Activated naive CD8-positive, alpha-beta T cell treated with anti-CD3 and anti-CD28 coated beads, Interleukin-2, amount 50 U/mL, for 24 hours (primary cell): Measurements from ENCODE around the gene DYRK4.
A peak's percentile ranks its signal among the peaks of the same experiment; 100 is the strongest.

Experiments used
- ATAC-seq: fragments of 150-1000 bp; cut with Tn5 transposase; one replicate; pipeline ENCODE4 v1.10.0; 2021
- DNase-seq: peaks from one replicate; pipeline ENCODE4 v3.0.0; 2021
- H3K27ac Mint-ChIP-seq: one replicate; pipeline ENCODE4 v1.8.0; 2021; ENCODE audit warnings: mild to moderate bottlenecking, mixed read lengths
- H3K27me3 Mint-ChIP-seq: one replicate; pipeline ENCODE4 v1.8.0; 2021; ENCODE audit warnings: mixed read lengths
- H3K36me3 Mint-ChIP-seq: one replicate; pipeline ENCODE4 v1.8.0; 2021; ENCODE audit warnings: low read depth, mixed read lengths
- H3K4me1 Mint-ChIP-seq: one replicate; pipeline ENCODE4 v1.8.0; 2021; ENCODE audit warnings: mixed read lengths
- H3K4me3 Mint-ChIP-seq: one replicate; pipeline ENCODE4 v1.8.0; 2021; ENCODE audit warnings: mild to moderate bottlenecking, moderate library complexity, mixed read lengths
- H3K9me3 Mint-ChIP-seq: one replicate; pipeline ENCODE4 v1.8.0; 2021; ENCODE audit warnings: mixed read lengths

The DYRK4 gene

DNA sequence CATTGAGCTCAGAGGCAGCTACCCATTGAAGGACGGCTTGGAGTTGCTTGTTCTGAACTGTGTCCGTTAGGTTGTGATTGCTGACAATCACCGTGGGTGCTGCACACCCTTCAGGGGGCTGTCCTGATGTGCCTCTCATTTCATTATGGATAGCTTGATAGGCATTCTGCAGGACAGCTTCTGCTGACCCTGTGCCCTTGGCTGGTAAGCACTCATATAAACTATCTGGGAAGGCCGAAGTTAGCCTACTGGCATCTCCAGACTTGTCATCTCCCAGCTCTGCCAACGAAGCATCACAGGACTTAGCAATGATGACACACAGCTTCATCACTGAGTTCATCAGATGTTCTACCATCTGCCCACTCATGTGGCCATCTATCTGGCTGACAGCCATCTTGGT is 64.5 kb downstream of the DYRK4 start:
- no peaks in the 10 kb centered on the region for H3K4me1 Mint-ChIP-seq
- ATAC-seq (no peak), DNase-seq (no peak)
- H3K4me3 Mint-ChIP-seq, result no peak overlapping the region
- no peak overlapping the region for H3K27ac Mint-ChIP-seq
- H3K9me3 Mint-ChIP-seq, result no peaks in the 10 kb centered on the region
- H3K36me3 Mint-ChIP-seq, result no peaks in the 10 kb centered on the region
- peaks cover 3% of the 10 kb centered on the region for H3K27me3 Mint-ChIP-seq

DNA sequence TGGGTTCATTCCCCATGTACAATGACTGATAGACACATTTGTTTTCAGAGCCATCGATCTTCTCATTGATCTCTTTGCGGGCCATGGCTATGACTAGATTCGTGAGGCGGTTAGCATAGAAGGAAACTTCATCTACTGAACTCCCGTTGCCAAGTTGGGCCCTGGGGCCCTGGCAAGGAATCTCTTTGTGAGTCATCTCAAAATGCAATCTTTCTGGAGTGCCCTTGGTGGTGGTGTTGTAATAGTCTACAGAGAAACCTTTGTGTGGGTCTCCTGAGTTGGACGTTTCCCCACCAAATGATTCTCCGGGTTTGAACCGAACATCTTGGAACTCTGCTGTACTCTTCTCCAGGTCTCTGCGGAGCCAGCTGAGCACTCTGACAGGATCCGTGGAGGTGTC is 66.4 kb downstream of the DYRK4 start:
- DNase-seq (no peak), ATAC-seq (no peak)
- Mint-ChIP-seq H3K36me3 (no peaks in the 10 kb centered on the region), H3K9me3 (no peaks in the 10 kb centered on the region), H3K4me1 (no peaks in the 10 kb centered on the region), H3K4me3 (no peak overlapping the region), H3K27me3 (peaks cover 3% of the 10 kb centered on the region), H3K27ac (no peak overlapping the region)

- Mint-ChIP-seq H3K36me3 (peaks cover 3% of the 10 kb centered on the region), H3K9me3 (no peaks in the 10 kb centered on the region), H3K4me1 (no peaks in the 10 kb centered on the region), H3K27me3 (peaks cover 3% of the 10 kb centered on the region), H3K27ac (no peak overlapping the region), H3K4me3 (no peak overlapping the region)
- ATAC-seq (no peak), DNase-seq (no peak)
Measured at GRCh38 chr12:4630262-4630661, 68.3 kb downstream of the DYRK4 start.

- H3K27me3 Mint-ChIP-seq, result no peaks in the 10 kb centered on the region
- peaks cover 14% of the 10 kb centered on the region for H3K4me1 Mint-ChIP-seq
- no peaks in the 10 kb centered on the region for H3K9me3 Mint-ChIP-seq
- DNase-seq (no peak), ATAC-seq (no peak)
- H3K27ac Mint-ChIP-seq, result no peak overlapping the region
- H3K4me3 Mint-ChIP-seq, result no peak overlapping the region
- H3K36me3 Mint-ChIP-seq, result no peaks in the 10 kb centered on the region
Measured at GRCh38 chr12:4643747-4644146, 81.7 kb downstream of the DYRK4 start.

DNA sequence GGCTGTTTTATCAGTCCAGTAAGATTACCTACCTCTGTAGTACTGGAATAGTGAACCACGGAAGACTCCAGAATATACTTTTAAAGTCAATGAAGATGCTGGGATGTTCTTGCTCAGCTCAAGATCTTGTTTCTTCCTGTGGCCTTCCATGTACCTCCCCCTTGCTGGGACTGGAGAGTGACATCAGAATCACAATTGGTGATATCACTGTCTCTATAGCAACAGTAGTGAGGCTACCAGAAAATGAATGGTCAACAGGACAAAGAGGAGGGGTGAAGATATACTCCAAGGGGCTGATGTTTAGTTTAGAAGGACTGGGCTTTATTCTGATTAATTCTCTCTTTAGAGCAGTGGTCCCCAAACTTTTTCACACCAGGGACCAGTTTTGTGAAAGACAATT is 83.0 kb downstream of the DYRK4 start:
- Mint-ChIP-seq H3K36me3 (no peaks in the 10 kb centered on the region), H3K27me3 (no peaks in the 10 kb centered on the region), H3K4me3 (no peak overlapping the region), H3K4me1 (peaks cover 22% of the 10 kb centered on the region), H3K9me3 (no peaks in the 10 kb centered on the region), H3K27ac (no peak overlapping the region)
- DNase-seq (no peak), ATAC-seq (no peak)

- H3K4me1 Mint-ChIP-seq, result peaks cover 44% of the 10 kb centered on the region
- ATAC-seq (no peak), DNase-seq (no peak)
Measured at GRCh38 chr12:4648104-4648500, 86.1 kb downstream of the DYRK4 start.

GRCh38 chr12:4648501-4649357 is 86.7 kb downstream of the DYRK4 start, which contains the start of the genes AKAP3 and NDUFA9:
AKAP3 (minus strand) TSS chr12:4649051; CDS start chr12:4638196, 10,855 bp downstream.
NDUFA9 (plus strand) TSS chr12:4649114; CDS start chr12:4649127, 13 bp downstream.
- H3K4me3 Mint-ChIP-seq, result peak within 1 kb of the TSS; percentile 95
- peak; percentile 80 for DNase-seq
- no peaks in the 10 kb centered on the region for H3K27me3 Mint-ChIP-seq
- ATAC-seq, result peak; percentile 96
- H3K4me1 Mint-ChIP-seq, result peaks cover 48% of the 10 kb centered on the region
- no peaks in the 10 kb centered on the region for H3K9me3 Mint-ChIP-seq
- peak within 1 kb of the TSS; percentile 94 for H3K27ac Mint-ChIP-seq
- peaks cover 6% of the 10 kb centered on the region for H3K36me3 Mint-ChIP-seq

More at GRCh38 chr12:4648104-4648500, 86.1 kb downstream of the DYRK4 start:
- Mint-ChIP-seq H3K27me3 (no peaks in the 10 kb centered on the region), H3K27ac (peak overlapping the region; percentile 94), H3K36me3 (peaks cover 6% of the 10 kb centered on the region), H3K4me3 (peak overlapping the region; percentile 95), H3K9me3 (no peaks in the 10 kb centered on the region)

- peaks cover 6% of the 10 kb centered on the region for H3K36me3 Mint-ChIP-seq
- ATAC-seq (no peak), DNase-seq (no peak)
- H3K9me3 Mint-ChIP-seq, result no peaks in the 10 kb centered on the region
- H3K27me3 Mint-ChIP-seq, result no peaks in the 10 kb centered on the region
- H3K4me1 Mint-ChIP-seq, result peaks cover 49% of the 10 kb centered on the region
- peak overlapping the region; percentile 94 for H3K27ac Mint-ChIP-seq
- peak overlapping the region; percentile 95 for H3K4me3 Mint-ChIP-seq
Measured at GRCh38 chr12:4649358-4649661, 87.3 kb downstream of the DYRK4 start.

DNA sequence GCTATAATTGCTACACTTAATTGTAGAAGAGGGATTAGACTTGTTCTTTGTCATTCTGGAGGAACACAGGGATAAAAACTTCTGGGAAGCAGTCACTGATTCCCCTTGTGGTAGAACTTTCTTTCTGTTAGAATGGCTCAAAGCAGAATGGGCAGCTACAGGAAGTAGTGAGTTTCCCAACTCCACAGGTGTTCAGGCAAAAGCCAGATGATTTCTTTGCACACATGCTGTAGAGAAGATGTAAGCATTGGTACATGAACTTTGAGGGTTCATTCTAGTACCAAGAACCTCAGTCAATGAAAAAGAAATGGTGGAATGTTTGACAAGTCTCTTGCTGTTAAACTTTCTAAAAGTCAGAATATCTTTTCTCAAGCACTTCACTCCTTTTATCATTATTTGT is 91.2 kb downstream of the DYRK4 start:
- Mint-ChIP-seq H3K4me3 (no peak overlapping the region), H3K4me1 (peaks cover 38% of the 10 kb centered on the region), H3K27ac (no peak overlapping the region), H3K36me3 (peaks cover 28% of the 10 kb centered on the region), H3K9me3 (no peaks in the 10 kb centered on the region), H3K27me3 (no peaks in the 10 kb centered on the region)
- no peak for ATAC-seq
- no peak for DNase-seq

DNA sequence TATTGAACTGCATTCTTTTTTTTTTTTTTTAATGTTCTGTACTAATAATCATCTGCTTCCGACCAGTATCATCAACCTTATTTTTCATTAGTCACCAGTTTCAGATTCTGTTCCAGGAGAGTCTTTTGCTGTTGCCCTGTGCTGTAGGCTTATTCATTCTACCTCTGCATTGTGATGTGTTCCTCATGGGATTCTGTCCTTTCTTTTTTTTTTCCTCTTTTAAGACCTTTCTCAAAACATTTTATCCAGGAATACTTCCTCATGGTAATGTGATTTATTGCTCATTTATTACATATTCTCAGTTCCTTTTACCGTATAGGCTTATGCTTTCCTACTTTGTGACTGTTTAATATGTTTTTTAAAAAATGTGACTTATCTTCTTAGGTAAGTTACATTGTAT is 91.7 kb downstream of the DYRK4 start:
- Mint-ChIP-seq H3K27ac (no peak overlapping the region), H3K4me3 (no peak overlapping the region), H3K36me3 (peaks cover 28% of the 10 kb centered on the region), H3K4me1 (peaks cover 36% of the 10 kb centered on the region), H3K27me3 (no peaks in the 10 kb centered on the region), H3K9me3 (no peaks in the 10 kb centered on the region)
- DNase-seq, result no peak
- no peak for ATAC-seq
